ENCODE results near the gene ASRGL1. TPM values are rescaled to one million over a fixed set of nuclear protein-coding genes. Genes with fewer than 3 reads are reported as not detected.
A peak's percentile ranks its signal among the peaks of the same experiment; 100 is the strongest.

ASRGL1 gene
- total and polyA plus RNA-seq, 12 donors: 0.48 to 17.2 (median 4.5) TPM

- Histone ChIP-seq H3K36me3 (replicated peaks in 1 of 2) (no peaks in the 10 kb centered on the region), H3K9me3 (replicated peaks in 1 of 3) (no peaks in the 10 kb centered on the region), H3K4me3 (no peak overlapping the region), H3K27ac (no peak overlapping the region), H3K27me3 (no peaks in the 10 kb centered on the region), H3K4me1 (replicated peaks in 1 of 2) (no peaks in the 10 kb centered on the region)
- intact Hi-C loops (cut with DNase I): loop anchor here (5.0 kb wide), 2 partner anchors 119 to 139 kb away; no protein-coding TSS in a partner anchor
- TF ChIP-seq CTCF (IDR thresholded peaks at IDR 0.05): no peak
- no peak for TF ChIP-seq POLR2A (IDR thresholded peaks at IDR 0.05)
- no peak for DNase-seq
- 78 to 87% (median 84%) methylated on average over 4 of the region's 4 CpGs for WGBS, 4 donors
These were observed 85.8 kb downstream of the ASRGL1 start for GRCh38 chr11:62423012-62423411.

GRCh38 chr11:62427630-62428233 lies 90.5 kb downstream of the ASRGL1 start:
- peak overlapping the region in 1 of 5 donors; percentile 75 for H3K27ac ChIP-seq
- no peak for DNase-seq
- 33 to 44% (median 40%) methylated on average over 6 of the region's 6 CpGs for WGBS, 4 donors

GRCh38 chr11:62428871-62429560 lies 91.8 kb downstream of the ASRGL1 start:
- H3K27ac ChIP-seq: peak overlapping the region in 1 of 5 donors; percentile 24
- no peaks in the 10 kb centered on the region for H3K9me3 ChIP-seq (replicated peaks in 1 of 3)
- peaks cover 4% of the 10 kb centered on the region in 2 donors for H3K4me1 ChIP-seq (replicated peaks in 1 of 2)
- TF ChIP-seq CTCF (IDR thresholded peaks at IDR 0.05) (no peak), POLR2A (IDR thresholded peaks at IDR 0.05) (no peak)
- intact Hi-C loops (cut with DNase I): no loop called here
- no peaks in the 10 kb centered on the region for H3K27me3 ChIP-seq
- WGBS, 4 donors: 65 to 77% (median 70%) methylated on average over 8 of the region's 8 CpGs
- no peak for DNase-seq
- no peaks in the 10 kb centered on the region for H3K36me3 ChIP-seq (replicated peaks in 1 of 2)
- no peak overlapping the region for H3K4me3 ChIP-seq

More at GRCh38 chr11:62427630-62428233, 90.5 kb downstream of the ASRGL1 start:
- TF ChIP-seq CTCF (IDR thresholded peaks at IDR 0.05) (no peak), POLR2A (IDR thresholded peaks at IDR 0.05) (no peak)
- Histone ChIP-seq H3K4me1 (replicated peaks in 1 of 2) (peaks cover 0 to 4% of the 10 kb centered on the region in 2 donors), H3K36me3 (replicated peaks in 1 of 2) (no peaks in the 10 kb centered on the region), H3K9me3 (replicated peaks in 1 of 3) (no peaks in the 10 kb centered on the region), H3K4me3 (no peak overlapping the region), H3K27me3 (no peaks in the 10 kb centered on the region)
- intact Hi-C loops (cut with DNase I): no loop called here

GRCh38 chr11:62430425-62430824 lies 93.2 kb downstream of the ASRGL1 start:
- TF ChIP-seq CTCF (IDR thresholded peaks at IDR 0.05) (no peak), POLR2A (IDR thresholded peaks at IDR 0.05) (no peak)
- H3K36me3 ChIP-seq (replicated peaks in 1 of 2): no peaks in the 10 kb centered on the region
- H3K27ac ChIP-seq: peak overlapping the region in 1 of 5 donors; percentile 22
- no peaks in the 10 kb centered on the region for H3K9me3 ChIP-seq (replicated peaks in 1 of 3)
- no peaks in the 10 kb centered on the region for H3K27me3 ChIP-seq
- intact Hi-C loops (cut with DNase I): no loop called here
- no peak for DNase-seq
- H3K4me3 ChIP-seq: no peak overlapping the region
- H3K4me1 ChIP-seq (replicated peaks in 1 of 2): peaks cover 4% of the 10 kb centered on the region in 2 donors
- 61 to 84% (median 74%) methylated on average over 3 of the region's 3 CpGs for WGBS, 4 donors
